GM12873 (cell line): Measurements from ENCODE around the gene MYL12A.

Experiments used
- CTCF ChIP-seq: IDR thresholded peaks from 2 replicates; pipeline ENCODE4 v1.5.1; 2012; ENCODE audit warnings: low read depth, mild to moderate bottlenecking, moderate library complexity, low read length, control low read depth; ENCODE audit not compliant: insufficient read depth; ENCODE audit errors: missing control alignments

MYL12A gene

GRCh38 chr18:3283908-3284307, 36.3 kb downstream of the MYL12A start:
- TF ChIP-seq CTCF: no peak

GRCh38 chr18:3284501-3284900, 36.9 kb downstream of the MYL12A start:
- TF ChIP-seq CTCF: no peak

- no peak for TF ChIP-seq CTCF
Measured at GRCh38 chr18:3286159-3286558, 38.6 kb downstream of the MYL12A start.

GRCh38 chr18:3293196-3293951, 45.8 kb downstream of the MYL12A start:
- no peak for TF ChIP-seq CTCF

GRCh38 chr18:3294435-3295080, 47.0 kb downstream of the MYL12A start:
- TF ChIP-seq CTCF: no peak

- TF ChIP-seq CTCF: peak; percentile 97
Measured at GRCh38 chr18:3297025-3297984, 49.7 kb downstream of the MYL12A start.

- no peak for TF ChIP-seq CTCF
Measured at GRCh38 chr18:3304832-3305231, 57.2 kb downstream of the MYL12A start.
